Left ventricle myocardium inferior (tissue), 1 donor: Measurements from ENCODE around the gene SNORC. TPM values are rescaled to one million over a fixed set of nuclear protein-coding genes. Genes with fewer than 3 reads are reported as not detected.

Source experiments
- DNase-seq: peaks from one replicate; pipeline ENCODE4 v3.0.0-alpha.2; 2020
- H3K27ac ChIP-seq: fragments of 200-600 bp; replicated peaks from 2 replicates; pipeline ENCODE4 v1.8.0; 2021
- H3K27me3 ChIP-seq: fragments of 200-600 bp; 2 replicates; pipeline ENCODE4 v1.8.0; 2021; ENCODE audit warnings: low read depth
- H3K36me3 ChIP-seq: fragments of 200-600 bp; 2 replicates; pipeline ENCODE4 v1.8.0; 2021
- H3K4me1 ChIP-seq: fragments of 200-600 bp; 2 replicates; pipeline ENCODE4 v1.8.0; 2021
- H3K4me3 ChIP-seq: fragments of 200-600 bp; 2 replicates; pipeline ENCODE4 v1.8.0; 2021; ENCODE audit warnings: mild to moderate bottlenecking, moderate library complexity
- H3K9me3 ChIP-seq: fragments of 200-600 bp; replicated peaks from 2 replicates; pipeline ENCODE4 v1.8.0; 2021
- intact Hi-C: fragments of 100-400 bp; cut with micrococcal nuclease; formaldehyde crosslinking; loops from one replicate; pipeline ENCODE4 v1.11.0; 2022
- total RNA-seq: library from RNA; stranded (reverse); fragmentation: NEBNext Ultra II Directional; extraction: Animal tissue kit (Norgen Biotek cat#: 25700); gene quantifications from one replicate; pipeline ENCODE4 v1.2.1, GENCODE V29; 2021
- TF ChIP-seq, protein P1 (sequence below): fragments of 200-600 bp; IDR thresholded peaks from 2 replicates; pipeline ENCODE4 v1.8.0; 2021; ENCODE audit warnings: antibody characterized with exemption, mild to moderate bottlenecking, borderline replicate concordance
- donor health status: DM: no; HTN: yes; CAD: no; lungs with severe emphysema.

SNORC gene
- total RNA-seq, 1 donor from 2014 or later, result 1.0 TPM

DNA sequence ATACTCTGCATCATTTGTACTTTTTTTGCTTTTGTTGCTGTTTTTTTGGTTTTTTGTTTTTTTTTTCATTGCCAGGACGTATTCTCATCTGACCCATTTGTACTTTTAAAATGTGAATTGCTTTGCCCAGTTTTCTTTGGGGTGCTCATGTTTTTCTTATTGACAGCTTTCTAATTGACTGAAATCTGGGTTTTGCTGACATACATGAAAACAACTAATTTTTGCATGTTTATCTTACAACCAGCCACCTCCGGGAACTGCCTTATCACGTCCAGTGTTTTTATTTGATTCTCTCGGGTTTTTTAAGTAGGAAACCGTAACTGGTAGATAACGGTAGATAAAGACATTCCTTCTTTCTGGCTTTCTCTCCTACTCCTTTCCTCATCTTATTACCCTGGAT lies 38.6 kb downstream of the SNORC start:
- intact Hi-C loops, result no loop called here
- no peak overlapping the region for H3K27ac ChIP-seq
- peaks cover 29% of the 10 kb centered on the region for H3K9me3 ChIP-seq
- peaks cover 52% of the 10 kb centered on the region for H3K27me3 ChIP-seq
- H3K36me3 ChIP-seq, result no peaks in the 10 kb centered on the region
- no peaks in the 10 kb centered on the region for H3K4me1 ChIP-seq
- no peak for DNase-seq
- H3K4me3 ChIP-seq, result no peak overlapping the region
- TF ChIP-seq, protein P1, sequence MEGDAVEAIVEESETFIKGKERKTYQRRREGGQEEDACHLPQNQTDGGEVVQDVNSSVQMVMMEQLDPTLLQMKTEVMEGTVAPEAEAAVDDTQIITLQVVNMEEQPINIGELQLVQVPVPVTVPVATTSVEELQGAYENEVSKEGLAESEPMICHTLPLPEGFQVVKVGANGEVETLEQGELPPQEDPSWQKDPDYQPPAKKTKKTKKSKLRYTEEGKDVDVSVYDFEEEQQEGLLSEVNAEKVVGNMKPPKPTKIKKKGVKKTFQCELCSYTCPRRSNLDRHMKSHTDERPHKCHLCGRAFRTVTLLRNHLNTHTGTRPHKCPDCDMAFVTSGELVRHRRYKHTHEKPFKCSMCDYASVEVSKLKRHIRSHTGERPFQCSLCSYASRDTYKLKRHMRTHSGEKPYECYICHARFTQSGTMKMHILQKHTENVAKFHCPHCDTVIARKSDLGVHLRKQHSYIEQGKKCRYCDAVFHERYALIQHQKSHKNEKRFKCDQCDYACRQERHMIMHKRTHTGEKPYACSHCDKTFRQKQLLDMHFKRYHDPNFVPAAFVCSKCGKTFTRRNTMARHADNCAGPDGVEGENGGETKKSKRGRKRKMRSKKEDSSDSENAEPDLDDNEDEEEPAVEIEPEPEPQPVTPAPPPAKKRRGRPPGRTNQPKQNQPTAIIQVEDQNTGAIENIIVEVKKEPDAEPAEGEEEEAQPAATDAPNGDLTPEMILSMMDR, result no peak

DNA sequence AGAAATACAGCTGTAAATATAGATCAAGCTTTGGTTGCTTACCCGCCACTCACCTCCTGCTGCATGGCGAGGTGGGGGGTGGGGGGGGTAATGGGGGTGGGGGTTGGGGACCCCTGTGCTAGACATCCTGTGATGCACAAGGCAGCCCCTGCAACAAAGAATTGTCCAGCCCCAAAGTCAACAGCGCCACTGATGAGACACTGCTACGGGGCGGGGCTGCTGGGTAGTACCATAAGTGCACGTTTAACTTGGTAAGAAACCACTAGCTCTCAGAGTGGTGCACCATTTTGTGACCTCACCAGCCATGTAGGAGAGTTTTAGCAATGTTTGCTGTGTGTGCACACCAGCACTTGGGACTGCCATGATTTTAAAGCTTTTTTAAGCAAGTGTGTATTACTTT lies 40.3 kb downstream of the SNORC start:
- Histone ChIP-seq H3K4me3 (no peak overlapping the region), H3K27me3 (peaks cover 59% of the 10 kb centered on the region), H3K4me1 (no peaks in the 10 kb centered on the region), H3K9me3 (peaks cover 29% of the 10 kb centered on the region), H3K27ac (no peak overlapping the region), H3K36me3 (no peaks in the 10 kb centered on the region)
- no peak for DNase-seq
- TF ChIP-seq, protein P1, result no peak
- intact Hi-C loops, result no loop called here

DNA sequence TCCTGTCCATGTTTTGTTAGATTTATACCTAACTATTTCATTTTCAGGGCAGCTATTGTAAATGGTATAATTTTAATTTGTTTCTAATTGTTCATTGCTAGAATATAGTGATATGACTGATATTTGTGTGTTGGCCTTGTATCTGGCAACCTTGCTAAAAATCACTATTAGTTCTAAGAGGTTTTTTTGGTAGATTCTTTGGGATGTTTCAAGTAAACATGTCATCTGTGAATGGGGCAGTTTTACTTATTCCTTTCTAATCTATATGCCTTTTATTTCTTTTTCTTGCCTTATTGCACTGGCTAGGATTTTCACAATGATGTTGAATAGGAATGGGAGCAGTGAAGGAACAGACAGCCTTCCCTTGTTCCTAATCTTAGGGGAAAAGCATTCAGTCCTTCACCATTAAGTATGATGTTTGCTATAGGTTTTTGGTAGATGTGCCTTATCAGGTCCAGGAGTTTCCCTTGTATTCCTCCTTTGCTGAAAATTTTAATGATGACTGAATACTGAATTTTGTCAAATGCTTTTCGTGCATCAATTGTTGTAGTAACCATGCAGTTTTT lies 41.7 kb downstream of the SNORC start:
- TF ChIP-seq, protein P1, result no peak
- no peak for DNase-seq
- H3K4me3 ChIP-seq, result no peak overlapping the region

DNA sequence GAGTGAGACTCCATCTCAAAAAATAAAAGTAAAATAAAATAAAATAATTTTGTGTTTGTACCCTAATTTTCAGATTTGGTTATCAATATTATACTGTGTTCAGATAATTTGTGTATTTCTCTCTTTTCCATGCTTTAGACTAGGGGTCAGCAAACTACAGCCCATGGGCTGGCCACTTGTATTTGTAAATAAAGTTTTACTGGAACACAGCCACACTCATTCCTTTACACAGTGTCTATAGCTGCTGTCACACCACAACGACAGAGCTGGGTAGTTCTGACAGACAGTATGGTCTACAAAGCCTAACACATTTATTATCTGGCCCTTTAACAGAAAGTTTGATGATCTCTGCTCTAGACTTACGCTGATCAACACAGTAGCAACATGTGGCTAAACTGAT lies 43.8 kb downstream of the SNORC start:
- Histone ChIP-seq H3K36me3 (no peaks in the 10 kb centered on the region), H3K9me3 (peaks cover 29% of the 10 kb centered on the region)

More for the DNA sequence above, 41.7 kb downstream of the SNORC start:
- peaks cover 29% of the 10 kb centered on the region for H3K9me3 ChIP-seq
- no peak overlapping the region for H3K27ac ChIP-seq
- H3K27me3 ChIP-seq, result peaks cover 74% of the 10 kb centered on the region
- H3K36me3 ChIP-seq, result no peaks in the 10 kb centered on the region
- no peaks in the 10 kb centered on the region for H3K4me1 ChIP-seq
- intact Hi-C loops, result no loop called here

DNA sequence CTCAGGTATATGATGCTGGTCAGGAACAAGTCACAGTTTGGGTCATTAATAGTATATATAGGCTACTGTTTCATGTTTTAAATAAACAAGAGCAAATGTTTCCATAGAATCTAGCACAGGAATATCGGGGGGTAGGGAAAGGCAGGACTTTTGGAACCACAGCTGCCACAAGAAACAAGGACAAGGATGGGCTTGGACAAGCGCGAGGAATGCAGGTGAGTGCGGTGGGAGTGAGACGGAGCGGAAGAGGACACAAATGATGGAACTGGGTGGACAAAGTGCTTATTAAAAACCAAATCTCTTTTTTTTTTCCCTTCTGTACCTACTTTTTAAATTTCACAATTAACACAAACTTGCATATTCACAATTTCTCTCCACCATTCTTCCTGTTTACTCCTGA lies 49.1 kb downstream of the SNORC start:
- Histone ChIP-seq H3K9me3 (no peaks in the 10 kb centered on the region), H3K27me3 (peaks cover 93% of the 10 kb centered on the region), H3K27ac (no peak overlapping the region), H3K4me3 (no peak overlapping the region), H3K36me3 (no peaks in the 10 kb centered on the region), H3K4me1 (no peaks in the 10 kb centered on the region)
- intact Hi-C loops, result no loop called here
- TF ChIP-seq, protein P1, result no peak
- DNase-seq, result no peak

More for the DNA sequence above, 43.8 kb downstream of the SNORC start:
- DNase-seq, result no peak
- H3K27me3 ChIP-seq, result peaks cover 80% of the 10 kb centered on the region
- intact Hi-C loops, result no loop called here
- TF ChIP-seq, protein P1, result no peak
- H3K4me1 ChIP-seq, result no peaks in the 10 kb centered on the region
- no peak overlapping the region for H3K4me3 ChIP-seq
- no peak overlapping the region for H3K27ac ChIP-seq
